NB4 (cell line): ENCODE measurements around the gene SLC37A1.

Experiments used
- DNase-seq: peaks from one replicate; pipeline ENCODE4 v3.0.0; 2010; ENCODE audit warnings: low read depth
- H3K4me3 ChIP-seq: one replicate; pipeline ENCODE4 v1.5.1; 2011; ENCODE audit warnings: mild to moderate bottlenecking, low read depth, low read length, moderate library complexity
- MYC ChIP-seq: IDR thresholded peaks from 2 replicates; pipeline ENCODE4 v1.6.1; 2011; ENCODE audit warnings: low read depth, low read length
- POLR2A ChIP-seq: IDR thresholded peaks from 2 replicates; pipeline ENCODE4 v1.6.1; 2011; ENCODE audit warnings: mild to moderate bottlenecking; ENCODE audit not compliant: insufficient read length; ENCODE audit errors: extremely low read depth
- TF ChIP-seq, protein P1 (sequence below): IDR thresholded peaks from 2 replicates; pipeline ENCODE4 v1.6.1; 2011; ENCODE audit warnings: low read depth, low read length
- TF ChIP-seq, protein P2 (sequence below): IDR thresholded peaks from one replicate; pipeline ENCODE4 v1.5.1; 2012; ENCODE audit warnings: low read depth, low read length

The SLC37A1 gene

DNA sequence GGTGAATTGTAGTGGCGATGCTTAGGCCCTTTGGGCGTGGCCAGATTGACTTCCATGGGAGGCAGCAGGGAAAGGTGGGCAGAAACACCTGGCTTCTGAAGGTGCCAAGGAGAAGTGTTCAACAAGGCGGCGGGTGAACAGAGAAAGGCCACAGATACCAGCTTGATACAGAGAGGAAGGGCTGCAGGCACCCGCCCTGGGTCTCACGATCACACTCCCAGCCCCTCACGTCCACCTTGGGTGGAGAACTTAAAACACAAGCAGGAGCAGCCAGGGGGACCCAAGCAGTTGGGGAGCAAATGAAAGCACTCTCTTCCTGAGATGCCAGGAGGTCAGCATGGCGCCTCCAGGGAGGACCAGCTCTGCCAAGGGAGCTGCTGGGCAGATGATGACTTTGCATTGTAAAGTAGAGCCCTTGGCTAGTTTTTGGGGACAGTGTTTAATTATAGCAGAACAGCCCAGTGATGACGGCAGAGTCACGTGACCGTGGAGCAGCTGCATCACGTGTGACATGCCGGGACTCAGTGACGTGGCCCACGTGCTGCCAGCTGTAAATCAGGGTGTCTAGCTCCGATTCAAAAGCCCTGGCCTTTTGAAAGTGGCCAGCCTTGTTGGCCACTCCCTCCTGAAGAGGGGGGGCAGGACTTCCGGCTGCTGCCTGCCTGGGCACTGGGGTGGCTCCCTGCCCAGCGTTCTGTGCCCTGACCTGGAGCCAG, 19.0 kb downstream of the SLC37A1 start:
- no peak for DNase-seq

DNA sequence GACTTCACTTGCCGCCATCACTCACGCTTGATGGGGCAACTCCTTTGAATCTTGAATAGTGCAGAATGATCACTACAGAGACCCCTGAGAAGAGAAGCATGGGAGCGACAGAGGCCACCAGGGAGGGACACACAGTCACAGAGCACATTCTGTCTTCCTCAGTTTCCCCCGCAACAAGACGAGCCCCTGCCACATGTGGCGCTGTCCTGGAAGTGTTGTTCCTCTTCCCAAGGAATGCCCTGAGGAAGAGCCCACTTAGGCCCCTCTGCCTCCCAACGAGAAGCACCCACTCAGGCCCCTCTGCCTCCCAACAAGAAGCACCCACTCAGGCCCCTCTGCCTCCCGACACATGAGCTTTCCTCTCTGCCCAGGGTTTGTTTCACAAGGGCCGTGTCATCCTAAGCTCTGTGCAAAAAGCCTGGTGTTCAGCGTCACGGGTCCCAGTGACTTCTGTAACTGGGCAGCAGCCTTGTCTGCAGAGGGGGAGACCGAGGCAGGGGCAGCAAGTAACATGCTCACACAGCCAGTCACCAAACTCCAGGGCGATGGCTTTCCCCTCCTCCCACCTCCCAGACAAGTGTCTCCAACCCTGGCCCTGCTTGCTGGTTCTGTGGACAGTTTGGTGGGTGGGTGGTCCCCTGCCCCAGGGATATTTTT, 19.8 kb downstream of the SLC37A1 start:
- H3K4me3 ChIP-seq = no peak overlapping the region
- TF ChIP-seq POLR2A (no peak), MYC (no peak)
- TF ChIP-seq, protein P1, sequence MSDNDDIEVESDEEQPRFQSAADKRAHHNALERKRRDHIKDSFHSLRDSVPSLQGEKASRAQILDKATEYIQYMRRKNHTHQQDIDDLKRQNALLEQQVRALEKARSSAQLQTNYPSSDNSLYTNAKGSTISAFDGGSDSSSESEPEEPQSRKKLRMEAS = no peak
- TF ChIP-seq, protein P2, sequence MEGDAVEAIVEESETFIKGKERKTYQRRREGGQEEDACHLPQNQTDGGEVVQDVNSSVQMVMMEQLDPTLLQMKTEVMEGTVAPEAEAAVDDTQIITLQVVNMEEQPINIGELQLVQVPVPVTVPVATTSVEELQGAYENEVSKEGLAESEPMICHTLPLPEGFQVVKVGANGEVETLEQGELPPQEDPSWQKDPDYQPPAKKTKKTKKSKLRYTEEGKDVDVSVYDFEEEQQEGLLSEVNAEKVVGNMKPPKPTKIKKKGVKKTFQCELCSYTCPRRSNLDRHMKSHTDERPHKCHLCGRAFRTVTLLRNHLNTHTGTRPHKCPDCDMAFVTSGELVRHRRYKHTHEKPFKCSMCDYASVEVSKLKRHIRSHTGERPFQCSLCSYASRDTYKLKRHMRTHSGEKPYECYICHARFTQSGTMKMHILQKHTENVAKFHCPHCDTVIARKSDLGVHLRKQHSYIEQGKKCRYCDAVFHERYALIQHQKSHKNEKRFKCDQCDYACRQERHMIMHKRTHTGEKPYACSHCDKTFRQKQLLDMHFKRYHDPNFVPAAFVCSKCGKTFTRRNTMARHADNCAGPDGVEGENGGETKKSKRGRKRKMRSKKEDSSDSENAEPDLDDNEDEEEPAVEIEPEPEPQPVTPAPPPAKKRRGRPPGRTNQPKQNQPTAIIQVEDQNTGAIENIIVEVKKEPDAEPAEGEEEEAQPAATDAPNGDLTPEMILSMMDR = no peak
- no peak for DNase-seq

More for the DNA sequence above, 19.0 kb downstream of the SLC37A1 start:
- TF ChIP-seq, protein P1 = no peak
- TF ChIP-seq POLR2A (no peak), MYC (no peak)
- TF ChIP-seq, protein P2 = no peak
- H3K4me3 ChIP-seq = no peak overlapping the region

DNA sequence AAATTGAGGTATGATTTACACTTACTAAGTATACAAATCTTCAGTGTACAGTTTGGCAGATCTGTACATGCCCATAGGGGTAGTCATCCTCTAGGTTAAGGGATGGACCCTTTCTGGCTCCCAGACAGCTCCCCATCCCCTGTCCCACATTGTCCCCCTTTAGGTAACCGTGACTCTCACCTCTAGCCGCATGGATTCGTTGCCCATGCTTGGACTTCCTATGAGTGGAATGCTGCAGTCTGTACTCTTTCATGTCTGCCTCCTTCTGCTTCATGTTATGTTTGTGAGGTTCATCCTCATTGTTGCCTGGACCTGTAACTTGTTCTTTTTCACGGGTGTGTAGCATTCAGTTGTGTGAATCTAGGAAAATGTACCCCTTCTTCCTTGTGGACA, 20.3 kb downstream of the SLC37A1 start:
- TF ChIP-seq, protein P2 = no peak
- TF ChIP-seq, protein P1 = no peak
- TF ChIP-seq POLR2A (no peak), MYC (no peak)
- DNase-seq = no peak
- no peak overlapping the region for H3K4me3 ChIP-seq

DNA sequence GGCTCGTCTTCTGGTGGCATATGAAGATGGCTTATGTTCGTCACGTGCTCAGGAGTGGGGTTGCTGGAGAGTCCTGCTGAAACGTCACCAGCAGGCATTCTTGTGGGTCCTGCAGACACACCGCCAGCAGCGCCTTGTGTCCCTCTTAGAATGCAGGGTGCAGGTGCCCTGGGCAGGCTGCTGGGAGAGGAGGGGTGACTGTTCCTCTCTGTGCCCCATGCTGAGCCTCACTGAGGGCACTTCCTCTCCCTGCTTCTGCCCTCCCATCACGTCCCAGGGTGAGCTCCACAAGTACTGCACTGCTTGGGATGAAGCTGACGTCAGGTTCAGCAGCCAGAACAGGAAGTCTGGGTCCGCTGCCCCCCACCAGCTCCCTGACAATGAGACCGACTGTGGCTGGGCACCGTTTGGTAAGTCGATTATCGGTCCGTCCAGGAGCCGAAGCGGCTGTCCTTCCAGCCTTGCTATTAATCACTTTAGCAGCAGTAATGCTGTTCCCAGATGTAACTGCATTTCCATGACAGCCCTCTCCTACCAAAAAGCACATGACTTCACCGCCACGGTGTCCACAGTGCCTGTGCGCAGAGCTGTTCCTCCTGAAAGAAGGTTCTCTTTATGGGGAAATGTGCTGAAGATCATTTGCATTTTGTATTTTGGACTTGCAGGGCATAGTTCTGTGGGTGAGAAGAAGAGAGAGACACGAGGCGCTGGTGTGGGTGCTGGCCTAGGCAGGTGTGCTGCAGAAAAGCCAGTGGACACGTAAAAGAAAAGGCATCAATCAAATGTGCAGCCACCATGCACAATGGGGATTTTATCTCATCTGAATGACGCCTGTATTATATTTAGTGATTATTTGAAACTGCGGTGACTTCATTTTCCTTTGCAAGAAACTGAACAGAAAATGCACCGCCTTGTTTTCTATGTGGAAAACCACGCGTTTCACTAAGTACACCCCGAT, 21.0 kb downstream of the SLC37A1 start:
- TF ChIP-seq MYC (peak; percentile 26; the same call in 1 of the 2 replicates), POLR2A (no peak)
- TF ChIP-seq, protein P1 = peak; percentile 79
- H3K4me3 ChIP-seq = no peak overlapping the region
- peak; percentile 80 for DNase-seq

DNA sequence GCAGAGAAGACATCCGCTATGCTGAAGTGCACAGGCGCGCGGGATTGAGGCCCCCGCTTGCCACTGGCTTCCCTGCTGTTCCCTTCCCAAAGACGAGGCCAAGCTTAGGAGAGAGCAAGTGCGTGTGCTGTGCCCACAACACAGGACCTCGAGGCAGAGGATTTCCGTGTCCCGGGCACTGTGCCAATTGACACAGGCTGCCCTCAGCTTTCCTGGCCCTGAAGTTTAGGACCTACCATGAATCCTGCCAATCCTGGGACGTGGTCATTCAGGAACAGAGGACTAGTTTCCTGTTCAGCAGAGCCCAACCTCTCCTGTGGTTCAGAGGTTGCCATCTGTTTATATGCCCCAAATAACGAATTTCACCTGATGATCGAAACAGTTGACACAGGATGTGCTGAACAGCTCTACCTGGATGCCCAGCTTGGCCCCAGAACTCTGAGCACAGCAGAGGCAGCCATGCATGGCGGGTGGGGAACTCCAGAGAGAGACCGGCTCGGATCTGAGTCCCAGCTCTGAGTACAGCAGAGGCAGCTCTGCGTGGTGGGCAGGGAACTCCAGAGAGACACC, 22.0 kb downstream of the SLC37A1 start:
- DNase-seq = no peak
- TF ChIP-seq, protein P1 = no peak
- TF ChIP-seq POLR2A (no peak), MYC (no peak)
- TF ChIP-seq, protein P2 = no peak
- no peak overlapping the region for H3K4me3 ChIP-seq
